H1 (cell line): Measurements from ENCODE around the gene C1orf50. TPM values are rescaled to one million over a fixed set of nuclear protein-coding genes. Genes with fewer than 3 reads are reported as not detected.

ENCODE experiments used
- CTBP2 ChIP-seq: IDR thresholded peaks from 2 replicates; pipeline ENCODE4 v1.7.0; 2011; ENCODE audit warnings: borderline replicate concordance, mild to moderate bottlenecking, moderate library complexity, mixed read lengths, low read length; ENCODE audit not compliant: insufficient read depth, insufficient read length
- FOSL1 ChIP-seq: IDR thresholded peaks from 2 replicates; pipeline ENCODE4 v1.6.1; 2011; ENCODE audit warnings: mild to moderate bottlenecking, low read depth, low read length, moderate library complexity; ENCODE audit not compliant: insufficient read depth
- MAFK ChIP-seq: IDR thresholded peaks from 2 replicates; pipeline ENCODE4 v1.6.1; 2012; ENCODE audit warnings: low read depth, mild to moderate bottlenecking, improper control_type of control experiment, low read length
- SP1 ChIP-seq: IDR thresholded peaks from 2 replicates; pipeline ENCODE4 v1.6.1; 2011; ENCODE audit warnings: low read depth, low read length
- polyA plus RNA-seq, 7 experiments: library from polyadenylated mRNA; depleted of rRNA in 3 of 7; stranded (reverse) in 5 of 7; unstranded in 2 of 7; fragments of >200 nt in 5 of 7; fragments of 200-250 nt in 2 of 7; gene quantifications; 1 replicate in 5 of 7; 2 replicates in 1 of 7; 4 replicates in 1 of 7; pipeline versions ENCODE4 v1.2.1 to v1.2.3, GENCODE V29; 2011 to 2013; ENCODE audit warnings: missing spikeins in 2 of 7, mixed read lengths in 2 of 7
- total RNA-seq: library from RNA; stranded (reverse); fragmentation: NEBNext Ultra II Directional; extraction: Animal tissue kit (Norgen Biotek cat#: 25700); gene quantifications from 2 replicates; pipeline ENCODE4 v1.2.1, GENCODE V29; 2021
- TF ChIP-seq, protein P1 (sequence below): fragments of 300-600 bp; sonication (generic); IDR thresholded peaks from 2 replicates; pipeline ENCODE4 v1.7.1; 2012; ENCODE audit warnings: low read length, moderate library complexity, mild to moderate bottlenecking, inconsistent platforms; ENCODE audit not compliant: insufficient replicate concordance
- TF ChIP-seq, protein P2 (sequence below): IDR thresholded peaks from 2 replicates; pipeline ENCODE4 v1.6.1; 2012; ENCODE audit warnings: inconsistent platforms

The C1orf50 gene
- total and polyA plus RNA-seq, 2 of the 8 experiments (the other 6 are each of a cell fraction or from before 2014, with no cell fraction given): 3.2 to 7.1 TPM

DNA sequence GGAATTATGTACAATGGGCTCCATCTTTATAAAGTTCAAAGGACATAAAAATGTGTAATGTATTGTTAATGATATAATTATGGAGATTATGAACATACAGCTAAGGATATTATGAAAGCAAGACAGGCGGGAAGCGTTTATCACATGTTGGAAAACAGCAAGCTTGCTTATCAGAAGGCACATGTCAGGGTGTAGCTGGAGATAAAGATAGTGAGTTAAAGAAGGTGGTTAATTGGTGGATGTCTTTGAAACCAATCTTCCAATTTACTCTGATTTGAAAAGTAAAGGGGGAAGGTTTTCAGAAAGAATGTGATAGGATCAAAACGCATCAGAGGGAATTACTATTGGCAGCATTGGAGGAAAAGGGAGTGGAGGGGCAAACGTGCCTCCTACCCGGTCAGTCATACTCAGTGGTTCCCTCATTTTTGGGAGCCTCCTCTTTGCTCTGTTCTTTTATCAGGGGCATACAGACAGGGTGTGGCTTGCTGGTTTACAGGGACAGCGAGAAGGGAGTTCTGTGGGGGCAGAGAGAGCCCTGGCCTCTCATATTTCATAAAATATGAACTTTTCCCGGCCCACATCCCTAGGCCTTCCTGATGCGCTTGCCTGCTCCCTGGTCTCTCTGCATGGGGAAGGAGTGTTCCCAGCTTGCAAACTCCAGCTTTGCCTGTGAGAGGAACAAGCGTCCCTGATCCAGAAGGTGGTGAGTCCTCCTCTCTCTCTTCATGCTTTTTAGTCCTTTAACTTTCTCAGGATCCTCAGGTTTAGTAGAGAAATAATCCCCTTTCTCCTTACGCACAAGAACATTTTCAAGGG lies 58.2 kb downstream of the C1orf50 start (continued):
- TF ChIP-seq, protein P1, sequence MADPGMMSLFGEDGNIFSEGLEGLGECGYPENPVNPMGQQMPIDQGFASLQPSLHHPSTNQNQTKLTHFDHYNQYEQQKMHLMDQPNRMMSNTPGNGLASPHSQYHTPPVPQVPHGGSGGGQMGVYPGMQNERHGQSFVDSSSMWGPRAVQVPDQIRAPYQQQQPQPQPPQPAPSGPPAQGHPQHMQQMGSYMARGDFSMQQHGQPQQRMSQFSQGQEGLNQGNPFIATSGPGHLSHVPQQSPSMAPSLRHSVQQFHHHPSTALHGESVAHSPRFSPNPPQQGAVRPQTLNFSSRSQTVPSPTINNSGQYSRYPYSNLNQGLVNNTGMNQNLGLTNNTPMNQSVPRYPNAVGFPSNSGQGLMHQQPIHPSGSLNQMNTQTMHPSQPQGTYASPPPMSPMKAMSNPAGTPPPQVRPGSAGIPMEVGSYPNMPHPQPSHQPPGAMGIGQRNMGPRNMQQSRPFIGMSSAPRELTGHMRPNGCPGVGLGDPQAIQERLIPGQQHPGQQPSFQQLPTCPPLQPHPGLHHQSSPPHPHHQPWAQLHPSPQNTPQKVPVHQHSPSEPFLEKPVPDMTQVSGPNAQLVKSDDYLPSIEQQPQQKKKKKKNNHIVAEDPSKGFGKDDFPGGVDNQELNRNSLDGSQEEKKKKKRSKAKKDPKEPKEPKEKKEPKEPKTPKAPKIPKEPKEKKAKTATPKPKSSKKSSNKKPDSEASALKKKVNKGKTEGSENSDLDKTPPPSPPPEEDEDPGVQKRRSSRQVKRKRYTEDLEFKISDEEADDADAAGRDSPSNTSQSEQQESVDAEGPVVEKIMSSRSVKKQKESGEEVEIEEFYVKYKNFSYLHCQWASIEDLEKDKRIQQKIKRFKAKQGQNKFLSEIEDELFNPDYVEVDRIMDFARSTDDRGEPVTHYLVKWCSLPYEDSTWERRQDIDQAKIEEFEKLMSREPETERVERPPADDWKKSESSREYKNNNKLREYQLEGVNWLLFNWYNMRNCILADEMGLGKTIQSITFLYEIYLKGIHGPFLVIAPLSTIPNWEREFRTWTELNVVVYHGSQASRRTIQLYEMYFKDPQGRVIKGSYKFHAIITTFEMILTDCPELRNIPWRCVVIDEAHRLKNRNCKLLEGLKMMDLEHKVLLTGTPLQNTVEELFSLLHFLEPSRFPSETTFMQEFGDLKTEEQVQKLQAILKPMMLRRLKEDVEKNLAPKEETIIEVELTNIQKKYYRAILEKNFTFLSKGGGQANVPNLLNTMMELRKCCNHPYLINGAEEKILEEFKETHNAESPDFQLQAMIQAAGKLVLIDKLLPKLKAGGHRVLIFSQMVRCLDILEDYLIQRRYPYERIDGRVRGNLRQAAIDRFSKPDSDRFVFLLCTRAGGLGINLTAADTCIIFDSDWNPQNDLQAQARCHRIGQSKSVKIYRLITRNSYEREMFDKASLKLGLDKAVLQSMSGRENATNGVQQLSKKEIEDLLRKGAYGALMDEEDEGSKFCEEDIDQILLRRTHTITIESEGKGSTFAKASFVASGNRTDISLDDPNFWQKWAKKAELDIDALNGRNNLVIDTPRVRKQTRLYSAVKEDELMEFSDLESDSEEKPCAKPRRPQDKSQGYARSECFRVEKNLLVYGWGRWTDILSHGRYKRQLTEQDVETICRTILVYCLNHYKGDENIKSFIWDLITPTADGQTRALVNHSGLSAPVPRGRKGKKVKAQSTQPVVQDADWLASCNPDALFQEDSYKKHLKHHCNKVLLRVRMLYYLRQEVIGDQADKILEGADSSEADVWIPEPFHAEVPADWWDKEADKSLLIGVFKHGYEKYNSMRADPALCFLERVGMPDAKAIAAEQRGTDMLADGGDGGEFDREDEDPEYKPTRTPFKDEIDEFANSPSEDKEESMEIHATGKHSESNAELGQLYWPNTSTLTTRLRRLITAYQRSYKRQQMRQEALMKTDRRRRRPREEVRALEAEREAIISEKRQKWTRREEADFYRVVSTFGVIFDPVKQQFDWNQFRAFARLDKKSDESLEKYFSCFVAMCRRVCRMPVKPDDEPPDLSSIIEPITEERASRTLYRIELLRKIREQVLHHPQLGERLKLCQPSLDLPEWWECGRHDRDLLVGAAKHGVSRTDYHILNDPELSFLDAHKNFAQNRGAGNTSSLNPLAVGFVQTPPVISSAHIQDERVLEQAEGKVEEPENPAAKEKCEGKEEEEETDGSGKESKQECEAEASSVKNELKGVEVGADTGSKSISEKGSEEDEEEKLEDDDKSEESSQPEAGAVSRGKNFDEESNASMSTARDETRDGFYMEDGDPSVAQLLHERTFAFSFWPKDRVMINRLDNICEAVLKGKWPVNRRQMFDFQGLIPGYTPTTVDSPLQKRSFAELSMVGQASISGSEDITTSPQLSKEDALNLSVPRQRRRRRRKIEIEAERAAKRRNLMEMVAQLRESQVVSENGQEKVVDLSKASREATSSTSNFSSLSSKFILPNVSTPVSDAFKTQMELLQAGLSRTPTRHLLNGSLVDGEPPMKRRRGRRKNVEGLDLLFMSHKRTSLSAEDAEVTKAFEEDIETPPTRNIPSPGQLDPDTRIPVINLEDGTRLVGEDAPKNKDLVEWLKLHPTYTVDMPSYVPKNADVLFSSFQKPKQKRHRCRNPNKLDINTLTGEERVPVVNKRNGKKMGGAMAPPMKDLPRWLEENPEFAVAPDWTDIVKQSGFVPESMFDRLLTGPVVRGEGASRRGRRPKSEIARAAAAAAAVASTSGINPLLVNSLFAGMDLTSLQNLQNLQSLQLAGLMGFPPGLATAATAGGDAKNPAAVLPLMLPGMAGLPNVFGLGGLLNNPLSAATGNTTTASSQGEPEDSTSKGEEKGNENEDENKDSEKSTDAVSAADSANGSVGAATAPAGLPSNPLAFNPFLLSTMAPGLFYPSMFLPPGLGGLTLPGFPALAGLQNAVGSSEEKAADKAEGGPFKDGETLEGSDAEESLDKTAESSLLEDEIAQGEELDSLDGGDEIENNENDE: no peak
- TF ChIP-seq CTBP2 (no peak), SP1 (no peak), FOSL1 (no peak), MAFK (no peak)
- TF ChIP-seq, protein P2, sequence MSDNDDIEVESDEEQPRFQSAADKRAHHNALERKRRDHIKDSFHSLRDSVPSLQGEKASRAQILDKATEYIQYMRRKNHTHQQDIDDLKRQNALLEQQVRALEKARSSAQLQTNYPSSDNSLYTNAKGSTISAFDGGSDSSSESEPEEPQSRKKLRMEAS: no peak
